Measurements from ENCODE around the gene NXF2.
A peak's percentile ranks its signal among the peaks of the same experiment; 100 is the strongest.
"Not testable (repeated sequence)": the region's sequence is repeated elsewhere in the genome, so short reads cannot be mapped to it uniquely, and the experiment has no call there.

Gene NXF2, protein sequence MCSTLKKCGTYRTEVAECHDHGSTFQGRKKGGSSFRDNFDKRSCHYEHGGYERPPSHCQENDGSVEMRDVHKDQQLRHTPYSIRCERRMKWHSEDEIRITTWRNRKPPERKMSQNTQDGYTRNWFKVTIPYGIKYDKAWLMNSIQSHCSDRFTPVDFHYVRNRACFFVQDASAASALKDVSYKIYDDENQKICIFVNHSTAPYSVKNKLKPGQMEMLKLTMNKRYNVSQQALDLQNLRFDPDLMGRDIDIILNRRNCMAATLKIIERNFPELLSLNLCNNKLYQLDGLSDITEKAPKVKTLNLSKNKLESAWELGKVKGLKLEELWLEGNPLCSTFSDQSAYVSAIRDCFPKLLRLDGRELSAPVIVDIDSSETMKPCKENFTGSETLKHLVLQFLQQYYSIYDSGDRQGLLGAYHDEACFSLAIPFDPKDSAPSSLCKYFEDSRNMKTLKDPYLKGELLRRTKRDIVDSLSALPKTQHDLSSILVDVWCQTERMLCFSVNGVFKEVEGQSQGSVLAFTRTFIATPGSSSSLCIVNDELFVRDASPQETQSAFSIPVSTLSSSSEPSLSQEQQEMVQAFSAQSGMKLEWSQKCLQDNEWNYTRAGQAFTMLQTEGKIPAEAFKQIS

DNA sequence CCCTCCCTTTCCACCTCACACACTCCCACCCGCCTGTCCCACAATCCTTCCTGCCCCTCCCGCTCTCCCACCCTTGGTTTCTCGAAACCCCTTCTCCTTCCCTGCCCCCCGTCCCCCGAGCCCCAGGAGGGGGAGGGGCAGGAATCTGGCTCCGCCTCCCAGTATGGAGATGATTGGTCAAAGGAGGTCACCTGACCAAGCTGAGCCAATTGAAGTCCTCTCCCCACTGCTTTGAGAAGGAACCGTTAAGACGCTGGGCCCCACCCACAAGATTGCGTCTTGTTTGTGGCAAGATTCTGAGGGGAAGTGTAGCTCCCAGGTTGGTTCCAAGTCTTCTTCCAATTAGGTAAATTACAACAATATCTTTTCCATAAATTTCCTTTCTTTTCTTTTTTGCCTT lies at the start of gene NXF2:
Gene NXF2 (plus strand): TSS at position 275 of the 400 bp plus-strand sequence. CDS start 59,912 bp downstream, outside the sequence.
- DNase-seq (ENCODE audit: low read depth in 2 of 2) = not testable (repeated sequence)

DNA sequence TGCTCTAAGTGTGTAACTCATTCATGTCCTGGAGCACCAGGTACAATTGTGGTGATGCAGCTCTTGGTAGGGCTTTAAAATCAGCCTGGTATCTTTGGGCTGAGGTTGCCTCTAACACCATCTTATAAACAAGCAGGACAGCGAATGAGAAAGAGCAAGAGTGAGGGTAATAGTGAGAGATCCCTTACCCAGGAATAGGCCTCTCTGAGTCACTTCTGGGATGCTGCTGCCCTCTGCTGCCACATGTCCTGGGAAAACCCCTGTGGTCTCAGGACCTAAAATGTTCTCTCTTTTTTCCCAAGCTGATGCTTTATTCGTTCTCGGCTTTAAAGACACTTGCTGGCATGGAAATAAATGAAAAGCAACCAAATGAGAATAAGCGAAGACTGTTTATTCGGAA lies 39.0 kb upstream of the NXF2 start:
- DNase-seq (ENCODE audit: low read depth in 2 of 2) = not testable (repeated sequence)

DNA sequence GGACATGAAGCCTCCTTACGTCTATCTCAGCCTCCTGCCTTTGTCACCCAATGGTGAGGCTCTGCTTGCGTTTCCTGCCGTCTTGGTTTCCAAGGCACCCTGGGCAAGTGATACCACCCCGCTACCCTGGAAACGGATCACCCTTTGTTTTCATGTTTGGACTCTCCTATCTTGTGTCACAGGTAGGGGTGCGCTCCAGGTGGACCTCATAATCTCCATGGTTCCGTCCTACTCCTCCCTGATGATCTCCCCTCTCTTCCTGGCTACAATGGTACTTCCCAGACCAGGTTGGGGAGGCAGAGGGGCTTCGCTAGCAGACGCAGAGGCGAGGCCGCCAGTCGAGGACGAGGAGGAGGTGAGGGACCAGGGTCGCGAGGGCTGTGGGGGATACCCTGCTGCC lies 32.0 kb upstream of the NXF2 start, which contains the start of gene TCP11X1:
Gene TCP11X1 (plus strand): TSS at position 316 of the 400 bp plus-strand sequence.
- DNase-seq (ENCODE audit: low read depth in 2 of 2) = not testable (repeated sequence)

DNA sequence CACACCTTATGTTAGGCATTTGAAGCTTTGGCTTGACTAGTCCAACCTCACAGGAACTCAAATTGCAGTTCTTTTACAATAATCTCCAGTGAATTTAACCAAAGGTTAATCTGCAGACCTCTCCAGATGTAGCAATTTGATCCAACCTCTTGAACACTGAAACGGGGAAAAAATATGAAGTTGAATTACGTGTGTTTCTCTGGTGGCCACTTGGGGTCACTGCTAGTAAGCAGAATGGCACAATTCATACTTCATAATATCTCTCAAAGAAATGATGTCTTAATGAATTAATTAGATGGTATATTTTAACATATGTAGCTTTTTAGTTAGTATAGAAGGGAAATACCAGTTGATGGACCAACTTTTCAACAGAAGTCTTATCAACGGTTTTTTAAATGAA lies 30.5 kb upstream of the NXF2 start:
- not testable (repeated sequence) for DNase-seq (ENCODE audit: low read depth in 2 of 2)

DNA sequence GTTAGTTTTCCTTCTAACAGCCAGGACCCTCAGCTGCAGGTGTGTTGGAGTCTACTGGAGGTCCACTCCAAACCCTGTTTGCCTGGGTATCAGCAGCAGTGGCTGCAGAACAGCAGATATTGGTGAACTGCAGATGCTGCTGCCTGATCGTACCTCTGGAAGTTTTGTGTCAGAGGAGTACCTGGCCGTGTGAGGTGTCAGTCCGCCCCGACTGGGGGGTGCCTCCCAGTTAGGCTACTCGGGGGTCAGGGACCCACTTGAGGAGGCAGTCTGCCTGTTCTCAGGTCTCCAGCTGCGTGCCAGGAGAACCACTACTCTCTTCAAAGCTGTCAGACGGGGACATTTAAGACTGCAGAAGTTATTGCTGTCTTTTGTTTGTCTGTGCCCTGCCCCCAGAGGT lies 11.3 kb upstream of the NXF2 start:
- not testable (repeated sequence) for DNase-seq (ENCODE audit: low read depth in 2 of 2)

DNA sequence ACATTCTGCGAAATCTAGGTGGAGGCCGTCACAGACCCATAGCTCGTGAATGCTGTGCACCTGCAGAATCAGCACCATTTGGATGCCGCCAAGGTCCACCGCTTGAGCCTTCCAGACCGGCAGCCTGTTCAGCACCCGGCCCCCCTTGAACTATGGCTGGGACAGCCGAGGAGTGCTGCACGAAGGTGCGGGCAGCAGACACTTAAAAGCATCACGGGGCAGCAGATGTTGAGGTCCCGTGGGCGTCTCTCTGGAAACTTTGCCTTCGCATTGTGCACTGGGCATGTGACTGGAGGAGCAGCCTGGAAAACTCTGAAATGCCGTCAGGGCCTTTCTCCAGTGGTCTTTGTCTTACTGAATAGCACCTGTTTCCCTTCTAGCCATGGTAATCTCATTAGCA lies 6.7 kb upstream of the NXF2 start:
- DNase-seq (ENCODE audit: low read depth in 2 of 2) = not testable (repeated sequence)

DNA sequence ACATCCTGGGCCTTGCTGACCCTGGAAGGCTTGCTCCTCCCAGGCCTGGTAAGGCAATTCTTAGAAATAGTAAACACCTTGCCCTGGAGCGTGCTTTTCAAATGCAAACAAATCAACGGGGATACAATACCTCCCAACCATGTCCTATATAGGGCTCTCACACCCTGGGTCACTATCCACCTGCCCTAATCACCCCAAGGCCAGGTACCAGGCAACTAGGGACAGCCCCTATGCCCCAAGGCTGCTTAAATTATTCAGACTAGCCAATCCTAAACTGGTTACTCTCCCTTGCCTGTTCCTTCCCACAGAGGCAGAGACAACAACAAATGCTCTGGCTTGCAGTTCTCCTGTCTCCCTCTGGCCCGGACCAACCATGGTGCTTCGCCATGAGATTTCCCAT lies 25.3 kb downstream of the NXF2 start:
- DNase-seq (ENCODE audit: low read depth in 2 of 2) = not testable (repeated sequence)

DNA sequence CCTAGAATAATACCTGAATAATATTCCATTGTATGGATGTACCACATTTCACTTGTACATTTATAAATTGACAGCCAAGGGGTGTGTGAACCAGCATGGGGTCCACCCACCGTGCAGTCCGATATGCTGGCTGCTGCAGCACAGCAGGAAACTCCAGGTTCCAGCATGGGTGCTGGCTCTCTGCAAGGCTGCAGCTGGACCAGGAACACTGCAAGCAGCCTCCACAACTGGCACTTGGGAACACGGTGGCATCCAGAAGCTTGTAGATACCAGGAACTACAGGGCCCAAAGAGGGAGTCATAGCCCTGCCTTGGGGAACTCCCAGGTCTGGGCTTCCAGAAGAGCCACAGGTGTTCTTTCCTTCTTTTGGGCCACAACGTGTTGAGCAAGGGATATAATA lies 91.2 kb downstream of the NXF2 start:
- no peak for DNase-seq (ENCODE audit: low read depth in 2 of 2)

DNA sequence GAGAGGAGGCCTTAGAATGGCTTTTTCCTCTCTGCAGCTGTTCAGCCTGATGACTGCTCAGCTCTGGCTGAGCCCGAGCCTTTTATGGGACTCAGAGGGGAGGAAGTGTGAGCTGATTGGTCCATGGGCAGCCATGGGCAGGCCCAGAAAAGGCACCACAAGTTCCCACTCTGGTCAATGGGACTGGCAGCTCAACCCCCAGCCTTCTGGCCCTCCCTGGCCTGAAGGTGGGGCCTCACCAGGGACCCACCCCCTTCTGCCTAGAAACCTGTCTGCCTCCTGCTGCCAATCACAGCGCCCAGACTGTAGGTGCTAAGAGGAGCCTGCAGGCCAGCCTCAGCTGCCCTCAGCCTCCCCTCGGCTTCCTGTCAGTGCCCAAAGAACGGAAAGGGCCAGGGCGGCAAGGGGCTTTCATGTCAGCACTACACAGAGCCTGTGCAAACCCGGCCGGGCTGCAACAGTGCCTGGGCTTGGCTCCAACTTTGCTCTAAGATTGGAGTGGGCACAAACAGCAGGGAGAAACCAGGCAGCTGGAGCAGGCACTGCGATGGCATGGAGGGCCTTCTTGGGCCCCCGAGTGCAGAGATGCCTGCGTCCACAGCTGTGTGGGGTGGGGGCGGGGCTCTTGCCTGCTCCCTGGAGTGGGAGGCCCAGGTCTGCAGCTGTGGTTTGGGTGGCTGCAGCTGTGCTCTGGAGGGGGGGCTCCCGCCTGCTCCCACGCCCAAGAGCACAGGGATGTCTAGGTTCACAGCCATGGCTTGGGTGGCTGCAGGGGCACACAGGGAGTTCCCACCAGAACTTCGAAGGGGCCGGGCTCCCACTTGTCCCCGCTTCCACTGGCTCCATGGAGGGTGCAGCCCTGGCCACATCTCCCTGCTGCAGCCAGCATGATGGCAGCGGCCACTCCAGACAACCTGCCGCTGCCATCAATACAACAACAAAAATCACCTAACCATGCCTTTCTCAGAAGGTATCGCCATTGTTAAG lies 92.6 kb downstream of the NXF2 start:
- no peak for DNase-seq (ENCODE audit: low read depth in 2 of 2)

DNA sequence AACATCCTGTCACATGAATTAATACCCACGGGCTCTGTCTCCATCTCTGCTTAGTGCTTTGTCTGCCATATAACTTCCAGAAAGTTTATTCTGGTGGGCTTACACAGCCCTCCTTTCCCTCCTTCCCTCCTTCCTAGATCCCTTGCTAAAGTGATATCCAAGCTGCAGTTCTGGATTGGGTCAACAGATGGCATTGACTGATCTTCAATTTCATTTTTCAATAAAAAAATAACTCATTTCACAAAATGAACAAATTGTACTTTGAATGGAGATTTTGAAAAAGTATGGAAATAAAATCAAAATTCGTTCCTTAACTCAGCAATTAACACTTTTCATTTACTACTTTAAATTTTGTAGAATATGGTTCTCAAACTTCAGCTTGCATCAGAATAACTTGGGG lies 94.9 kb downstream of the NXF2 start:
- no peak for DNase-seq (ENCODE audit: low read depth in 2 of 2)

DNA sequence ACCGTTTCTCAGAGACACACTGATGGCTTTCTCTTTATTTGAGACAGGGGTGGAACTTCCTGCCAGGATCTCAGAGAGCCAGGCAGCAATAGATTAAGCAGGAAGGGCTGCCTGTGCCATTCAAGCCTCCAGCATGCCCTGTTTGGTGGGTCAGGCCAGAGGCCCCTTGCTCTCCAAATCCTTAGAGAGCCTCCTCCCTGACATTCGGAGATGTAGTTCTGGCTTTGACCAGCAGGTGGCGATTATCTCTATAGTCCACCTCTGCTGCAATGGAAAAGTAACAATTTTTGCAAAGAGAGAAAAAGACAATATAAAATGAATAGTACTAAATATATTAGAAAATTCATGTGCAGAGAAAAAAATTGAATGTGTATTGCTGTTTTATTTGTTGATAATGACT lies 98.9 kb downstream of the NXF2 start:
- DNase-seq (ENCODE audit: low read depth in 2 of 2) = peak; percentile 37
